ENCODE data around the gene EPS8L3. TPM values are rescaled to one million over a fixed set of nuclear protein-coding genes. Genes with fewer than 3 reads are reported as not detected.

Gene EPS8L3
- total and polyA plus RNA-seq, 9 of the 15 experiments (the other 6 are each of a cell fraction or from before 2014, with no cell fraction given), result 0.09 to 0.42 (median 0.14) TPM; not detected in 5

- TF ChIP-seq, protein P1, sequence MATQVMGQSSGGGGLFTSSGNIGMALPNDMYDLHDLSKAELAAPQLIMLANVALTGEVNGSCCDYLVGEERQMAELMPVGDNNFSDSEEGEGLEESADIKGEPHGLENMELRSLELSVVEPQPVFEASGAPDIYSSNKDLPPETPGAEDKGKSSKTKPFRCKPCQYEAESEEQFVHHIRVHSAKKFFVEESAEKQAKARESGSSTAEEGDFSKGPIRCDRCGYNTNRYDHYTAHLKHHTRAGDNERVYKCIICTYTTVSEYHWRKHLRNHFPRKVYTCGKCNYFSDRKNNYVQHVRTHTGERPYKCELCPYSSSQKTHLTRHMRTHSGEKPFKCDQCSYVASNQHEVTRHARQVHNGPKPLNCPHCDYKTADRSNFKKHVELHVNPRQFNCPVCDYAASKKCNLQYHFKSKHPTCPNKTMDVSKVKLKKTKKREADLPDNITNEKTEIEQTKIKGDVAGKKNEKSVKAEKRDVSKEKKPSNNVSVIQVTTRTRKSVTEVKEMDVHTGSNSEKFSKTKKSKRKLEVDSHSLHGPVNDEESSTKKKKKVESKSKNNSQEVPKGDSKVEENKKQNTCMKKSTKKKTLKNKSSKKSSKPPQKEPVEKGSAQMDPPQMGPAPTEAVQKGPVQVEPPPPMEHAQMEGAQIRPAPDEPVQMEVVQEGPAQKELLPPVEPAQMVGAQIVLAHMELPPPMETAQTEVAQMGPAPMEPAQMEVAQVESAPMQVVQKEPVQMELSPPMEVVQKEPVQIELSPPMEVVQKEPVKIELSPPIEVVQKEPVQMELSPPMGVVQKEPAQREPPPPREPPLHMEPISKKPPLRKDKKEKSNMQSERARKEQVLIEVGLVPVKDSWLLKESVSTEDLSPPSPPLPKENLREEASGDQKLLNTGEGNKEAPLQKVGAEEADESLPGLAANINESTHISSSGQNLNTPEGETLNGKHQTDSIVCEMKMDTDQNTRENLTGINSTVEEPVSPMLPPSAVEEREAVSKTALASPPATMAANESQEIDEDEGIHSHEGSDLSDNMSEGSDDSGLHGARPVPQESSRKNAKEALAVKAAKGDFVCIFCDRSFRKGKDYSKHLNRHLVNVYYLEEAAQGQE (IDR thresholded peaks at IDR 0.05; ENCODE audit: borderline replicate concordance), result peak; percentile 75; the same call in 1 of the 2 replicates
- TF ChIP-seq, protein P1 (CRISPR knock-in tag; IDR thresholded peaks at IDR 0.05; ENCODE audit: low read depth), result no peak
- TF ChIP-seq BRCA1 (IDR thresholded peaks at IDR 0.05) (no peak), BRCA1 (CRISPR knock-in tag; IDR thresholded peaks at IDR 0.05) (no peak), MEIS2 (IDR thresholded peaks at IDR 0.05; ENCODE audit: partially characterized antibody) (no peak), RFX7 (CRISPR knock-in tag; IDR thresholded peaks at IDR 0.05) (no peak), L3MBTL2 (IDR thresholded peaks at IDR 0.05) (peak; percentile 39; the same call in 1 of the 2 replicates), PTTG1 (tag; IDR thresholded peaks at IDR 0.05; ENCODE audit: low read depth) (no peak), E2F1 (CRISPR knock-in tag; IDR thresholded peaks at IDR 0.05) (no peak), ZNF444 (CRISPR knock-in tag; IDR thresholded peaks at IDR 0.05) (no peak), KLF16 (IDR thresholded peaks at IDR 0.05) (no peak), NBN (IDR thresholded peaks at IDR 0.05; ENCODE audit: low read depth) (no peak), ILF3 (IDR thresholded peaks at IDR 0.05; ENCODE audit: borderline replicate concordance) (no peak), GABPA (tag; conservative IDR thresholded peaks at IDR 0.05; ENCODE audit: low read depth) (no peak), E2F3 (CRISPR knock-in tag; IDR thresholded peaks at IDR 0.05) (no peak), ZNF263 (CRISPR knock-in tag; IDR thresholded peaks at IDR 0.05; ENCODE audit: borderline replicate concordance) (no peak), PYGO2 (tag; IDR thresholded peaks at IDR 0.05) (no peak), MYC (IDR thresholded peaks at IDR 0.05; ENCODE audit: low read depth, low read length) (0 out of 2 replicates have a peak, but pooled peaks have one; percentile 33), MYC (CRISPR knock-in tag; IDR thresholded peaks at IDR 0.05; ENCODE audit: borderline replicate concordance, low read depth) (no peak)
- TF ChIP-seq, protein P2, sequence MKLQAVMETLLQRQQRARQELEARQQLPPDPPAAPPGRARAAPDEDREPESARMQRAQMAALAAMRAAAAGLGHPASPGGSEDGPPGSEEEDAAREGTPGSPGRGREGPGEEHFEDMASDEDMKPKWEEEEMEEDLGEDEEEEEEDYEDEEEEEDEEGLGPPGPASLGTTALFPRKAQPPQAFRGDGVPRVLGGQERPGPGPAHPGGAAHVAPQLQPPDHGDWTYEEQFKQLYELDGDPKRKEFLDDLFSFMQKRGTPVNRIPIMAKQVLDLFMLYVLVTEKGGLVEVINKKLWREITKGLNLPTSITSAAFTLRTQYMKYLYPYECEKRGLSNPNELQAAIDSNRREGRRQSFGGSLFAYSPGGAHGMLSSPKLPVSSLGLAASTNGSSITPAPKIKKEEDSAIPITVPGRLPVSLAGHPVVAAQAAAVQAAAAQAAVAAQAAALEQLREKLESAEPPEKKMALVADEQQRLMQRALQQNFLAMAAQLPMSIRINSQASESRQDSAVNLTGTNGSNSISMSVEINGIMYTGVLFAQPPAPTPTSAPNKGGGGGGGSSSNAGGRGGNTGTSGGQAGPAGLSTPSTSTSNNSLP (IDR thresholded peaks at IDR 0.05; ENCODE audit: borderline replicate concordance, low read depth, low read length), result peak; percentile 79
Observed at GRCh38 chr1:109718495-109718894, 45.2 kb downstream of the EPS8L3 start (continued).
